Measurements from ENCODE around the gene POLR2H.

Gene POLR2H

DNA sequence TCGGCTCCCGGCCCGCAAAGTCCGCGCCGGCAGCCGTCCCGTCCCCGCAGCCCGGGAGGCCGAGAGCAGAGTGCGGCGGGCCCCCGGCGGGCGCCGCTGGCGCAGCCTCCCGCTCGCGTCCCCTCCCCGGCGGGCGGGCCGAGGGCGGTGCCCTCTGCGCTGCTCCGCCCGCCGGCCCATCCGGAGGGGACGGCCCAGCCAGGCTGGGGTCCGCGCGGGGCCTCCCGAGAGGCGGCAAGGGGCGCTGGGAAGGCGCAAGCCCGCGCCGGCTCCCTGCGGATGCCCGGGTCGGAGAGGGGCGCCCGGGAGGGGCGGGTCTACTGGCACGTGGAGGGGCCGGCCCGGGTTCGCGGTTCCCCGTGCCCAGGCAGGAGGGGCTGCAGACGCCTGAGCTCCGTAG is at the start of gene POLR2H, which contains the start of gene CLCN2:
Gene POLR2H, plus strand, starts transcription at position 179 of the 400 bp plus-strand sequence. CDS start 1,783 bp downstream, outside the sequence.
Gene CLCN2, minus strand, starts transcription at position 74 of the 400 bp plus-strand sequence. CDS start 126 bp downstream, outside the sequence.
- peak; percentile 29 for DNase-seq

DNA sequence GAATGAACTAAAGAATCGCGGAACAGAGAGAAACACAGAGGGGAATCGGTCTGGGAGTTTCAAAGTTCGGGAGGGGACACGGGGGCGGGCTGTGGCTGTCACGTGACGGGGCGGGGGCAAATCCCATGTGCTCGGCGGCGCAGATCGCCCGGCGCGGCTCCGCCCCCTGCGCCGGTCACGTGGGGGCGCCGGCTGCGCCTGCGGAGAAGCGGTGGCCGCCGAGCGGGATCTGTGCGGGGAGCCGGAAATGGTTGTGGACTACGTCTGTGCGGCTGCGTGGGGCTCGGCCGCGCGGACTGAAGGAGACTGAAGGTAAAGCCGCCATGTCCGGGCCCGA is 47.2 kb upstream of the POLR2H start, which contains the start of gene EIF4G1:
Gene EIF4G1, plus strand, starts transcription at position 244 of the 337 bp plus-strand sequence. CDS start 1,191 bp downstream, outside the sequence.
- DNase-seq: peak; percentile 89

GRCh38 chr3:184314700-184315542 is 46.6 kb upstream of the POLR2H start:
- peak; percentile 68 for DNase-seq

- no peak for DNase-seq
These were observed 46.0 kb upstream of the POLR2H start for GRCh38 chr3:184315543-184315867.

DNA sequence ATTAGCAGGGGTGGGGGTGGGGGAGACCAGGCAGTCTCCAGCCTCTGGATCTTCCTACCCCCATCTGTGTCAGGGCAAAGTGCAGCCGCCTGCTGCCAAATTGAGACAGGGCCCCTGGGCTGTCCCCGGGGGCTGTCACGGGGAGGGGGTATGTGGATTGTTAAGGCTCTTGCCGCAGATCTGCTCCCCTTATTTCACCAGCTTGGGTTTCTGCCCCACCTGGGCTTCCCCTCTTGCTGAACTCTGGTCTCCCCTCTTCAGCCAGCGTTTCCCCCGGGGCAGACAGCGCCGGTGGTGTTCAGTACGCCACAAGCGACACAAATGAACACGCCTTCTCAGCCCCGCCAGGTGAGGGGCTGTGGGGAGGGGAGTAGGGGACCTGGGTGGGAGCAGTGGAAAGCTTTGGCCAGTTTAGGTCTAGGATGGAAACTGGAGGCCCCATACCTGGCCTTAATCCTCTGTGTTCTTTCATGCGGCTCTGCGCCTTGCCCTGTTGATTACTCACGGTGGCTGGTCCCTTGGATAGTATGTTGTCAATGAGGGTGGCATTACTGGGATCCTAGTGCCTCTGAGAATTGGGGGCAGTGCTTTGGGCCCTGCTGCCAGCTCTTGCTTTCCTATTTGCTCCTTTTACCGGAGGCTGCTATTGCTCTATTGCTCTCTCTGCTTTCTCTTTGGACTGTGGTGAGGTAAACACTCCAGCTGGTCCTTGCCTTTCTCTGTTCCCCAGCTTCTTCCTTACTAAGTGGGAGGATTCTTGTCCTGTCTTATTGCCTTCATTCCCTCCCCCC is 45.4 kb upstream of the POLR2H start:
- no peak for DNase-seq

DNA sequence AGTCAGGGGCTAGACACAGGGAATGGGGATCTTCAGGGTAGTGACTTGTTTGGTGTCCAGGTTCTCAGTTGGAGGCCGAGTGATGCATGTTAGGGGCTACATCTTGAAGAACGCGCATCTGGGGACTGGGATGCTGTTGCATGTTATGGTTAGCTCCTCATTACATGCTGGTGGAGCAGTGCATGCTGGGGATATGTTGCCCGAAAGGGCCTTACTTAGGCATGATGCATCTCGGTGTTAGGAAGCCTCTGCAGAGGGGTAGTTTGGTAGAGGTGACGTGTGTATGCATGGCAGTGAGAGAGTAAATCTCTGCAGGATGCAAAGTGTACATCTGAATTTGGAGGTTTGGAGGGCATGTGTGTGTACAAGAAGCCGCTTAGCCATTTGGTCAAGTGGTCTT is 44.7 kb upstream of the POLR2H start:
- DNase-seq: no peak

- DNase-seq: no peak
These were observed 44.3 kb upstream of the POLR2H start for GRCh38 chr3:184317201-184317600.

DNA sequence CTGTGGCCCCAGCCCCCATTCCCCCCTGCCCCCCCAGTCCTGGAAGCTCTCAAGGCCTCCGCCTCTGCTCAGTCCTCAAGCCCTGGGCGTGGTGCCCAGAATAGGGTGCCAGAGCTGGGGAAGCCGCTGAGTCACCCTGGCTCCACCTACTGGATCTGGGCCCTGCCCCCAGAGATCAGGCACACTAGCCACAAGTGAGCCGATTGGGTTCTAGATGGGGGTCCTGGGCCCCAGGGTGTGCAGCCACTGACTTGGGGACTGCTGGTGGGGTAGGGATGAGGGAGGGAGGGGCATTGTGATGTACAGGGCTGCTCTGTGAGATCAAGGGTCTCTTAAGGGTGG is 41.4 kb upstream of the POLR2H start:
- no peak for DNase-seq

DNA sequence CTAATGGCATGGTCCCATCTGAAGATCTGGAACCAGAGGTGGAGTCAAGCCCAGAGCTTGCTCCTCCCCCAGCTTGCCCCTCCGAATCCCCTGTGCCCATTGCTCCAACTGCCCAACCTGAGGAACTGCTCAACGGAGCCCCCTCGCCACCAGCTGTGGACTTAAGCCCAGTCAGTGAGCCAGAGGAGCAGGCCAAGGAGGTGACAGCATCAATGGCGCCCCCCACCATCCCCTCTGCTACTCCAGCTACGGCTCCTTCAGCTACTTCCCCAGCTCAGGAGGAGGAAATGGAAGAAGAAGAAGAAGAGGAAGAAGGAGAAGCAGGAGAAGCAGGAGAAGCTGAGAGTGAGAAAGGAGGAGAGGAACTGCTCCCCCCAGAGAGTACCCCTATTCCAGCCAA is 39.8 kb upstream of the POLR2H start:
- DNase-seq: no peak

DNA sequence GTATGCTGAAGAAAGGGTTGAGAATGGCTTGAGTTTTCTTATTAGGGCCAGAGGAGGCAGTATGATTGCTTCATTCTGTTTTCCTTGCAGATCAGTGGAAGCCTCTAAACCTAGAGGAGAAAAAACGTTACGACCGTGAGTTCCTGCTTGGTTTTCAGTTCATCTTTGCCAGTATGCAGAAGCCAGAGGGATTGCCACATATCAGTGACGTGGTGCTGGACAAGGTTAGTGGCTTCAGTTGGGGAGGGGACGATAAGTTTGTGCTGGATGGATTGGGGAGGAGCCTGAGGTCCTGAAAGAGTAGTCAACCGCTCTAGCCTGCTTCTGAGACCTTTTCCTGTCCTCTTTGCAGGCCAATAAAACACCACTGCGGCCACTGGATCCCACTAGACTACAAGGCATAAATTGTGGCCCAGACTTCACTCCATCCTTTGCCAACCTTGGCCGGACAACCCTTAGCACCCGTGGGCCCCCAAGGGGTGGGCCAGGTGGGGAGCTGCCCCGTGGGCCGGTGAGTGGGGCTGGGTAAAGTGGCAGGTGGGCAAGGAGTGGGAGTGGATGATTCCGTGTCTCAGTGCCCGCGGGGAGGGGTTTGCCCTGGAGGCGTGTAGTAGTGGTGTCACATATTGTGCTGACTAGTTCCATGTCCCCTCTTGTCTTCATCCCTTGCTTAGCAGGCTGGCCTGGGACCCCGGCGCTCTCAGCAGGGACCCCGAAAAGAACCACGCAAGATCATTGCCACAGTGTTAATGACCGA is 38.6 kb upstream of the POLR2H start:
- no peak for DNase-seq

GRCh38 chr3:184323696-184324095 is 37.8 kb upstream of the POLR2H start:
- no peak for DNase-seq

DNA sequence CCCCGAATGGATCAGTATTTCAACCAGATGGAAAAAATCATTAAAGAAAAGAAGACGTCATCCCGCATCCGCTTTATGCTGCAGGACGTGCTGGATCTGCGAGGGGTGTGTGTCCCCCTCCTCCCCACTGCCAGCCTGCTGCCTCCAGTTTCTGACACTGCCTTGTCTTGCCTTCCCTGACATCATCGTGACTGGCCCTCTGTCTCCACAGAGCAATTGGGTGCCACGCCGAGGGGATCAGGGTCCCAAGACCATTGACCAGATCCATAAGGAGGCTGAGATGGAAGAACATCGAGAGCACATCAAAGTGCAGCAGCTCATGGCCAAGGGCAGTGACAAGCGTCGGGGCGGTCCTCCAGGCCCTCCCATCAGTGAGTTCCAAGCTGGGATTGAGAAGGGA is 36.2 kb upstream of the POLR2H start:
- DNase-seq: no peak

- DNase-seq: no peak
These were observed 35.7 kb upstream of the POLR2H start for GRCh38 chr3:184325715-184326369.

- no peak for DNase-seq
These were observed 34.3 kb upstream of the POLR2H start for GRCh38 chr3:184327171-184327570.

GRCh38 chr3:184328516-184328915 is 33.0 kb upstream of the POLR2H start:
- no peak for DNase-seq

DNA sequence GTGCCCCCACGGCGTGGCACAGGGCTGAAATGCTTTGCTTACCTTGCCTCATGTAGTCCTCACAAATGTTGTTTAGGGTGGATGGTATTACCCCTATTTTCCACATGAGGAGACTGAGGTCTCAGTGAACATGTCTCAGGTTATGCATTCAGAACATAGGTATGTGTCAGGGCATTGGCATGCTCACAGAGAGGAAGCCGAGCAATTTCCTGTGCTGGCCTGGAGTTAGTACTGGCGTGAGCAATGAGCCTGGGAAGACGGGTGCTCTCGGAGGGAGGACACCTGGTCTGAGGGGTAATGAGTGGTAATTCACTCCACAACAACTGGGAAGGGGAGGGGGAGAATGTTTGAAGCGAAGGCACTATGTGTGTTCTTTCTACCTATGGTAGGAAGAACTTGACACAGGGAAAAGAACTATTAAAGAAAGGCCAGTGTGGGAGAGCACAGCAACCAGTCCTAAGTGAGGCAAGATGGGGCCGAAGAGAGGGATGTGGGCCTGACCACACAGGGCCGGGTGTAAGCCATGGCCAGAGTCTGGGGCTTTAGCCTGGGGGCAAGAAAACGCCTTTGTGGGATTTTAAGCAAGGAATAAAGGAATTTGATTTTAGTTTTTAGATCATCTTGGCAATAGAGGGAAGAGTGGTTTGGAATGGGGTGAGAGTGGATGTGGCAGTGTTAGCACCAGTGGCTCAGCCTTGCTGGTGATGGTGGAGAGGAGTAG is 29.0 kb upstream of the POLR2H start:
- no peak for DNase-seq

DNA sequence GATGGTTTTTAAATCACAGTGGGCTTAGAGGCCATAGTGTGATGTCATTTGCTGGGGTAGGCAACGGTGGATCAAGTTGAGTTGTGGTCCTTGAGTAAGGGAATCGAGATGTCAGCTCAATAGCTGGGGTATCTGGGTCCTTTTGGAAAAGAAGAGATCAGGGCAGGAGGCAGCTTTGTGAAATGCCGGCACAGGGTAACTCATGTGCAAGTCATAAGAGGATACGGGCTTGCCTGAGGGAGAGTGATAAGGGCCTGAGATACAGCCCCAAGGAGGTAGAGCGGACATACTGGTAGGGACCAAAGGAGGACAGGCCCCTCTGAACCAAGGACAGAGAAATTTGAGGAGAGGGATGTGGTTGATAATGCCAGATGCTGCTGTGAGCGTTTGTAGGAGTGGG is 28.3 kb upstream of the POLR2H start:
- no peak for DNase-seq

- DNase-seq: no peak
These were observed 27.8 kb upstream of the POLR2H start for GRCh38 chr3:184333700-184334099.

DNA sequence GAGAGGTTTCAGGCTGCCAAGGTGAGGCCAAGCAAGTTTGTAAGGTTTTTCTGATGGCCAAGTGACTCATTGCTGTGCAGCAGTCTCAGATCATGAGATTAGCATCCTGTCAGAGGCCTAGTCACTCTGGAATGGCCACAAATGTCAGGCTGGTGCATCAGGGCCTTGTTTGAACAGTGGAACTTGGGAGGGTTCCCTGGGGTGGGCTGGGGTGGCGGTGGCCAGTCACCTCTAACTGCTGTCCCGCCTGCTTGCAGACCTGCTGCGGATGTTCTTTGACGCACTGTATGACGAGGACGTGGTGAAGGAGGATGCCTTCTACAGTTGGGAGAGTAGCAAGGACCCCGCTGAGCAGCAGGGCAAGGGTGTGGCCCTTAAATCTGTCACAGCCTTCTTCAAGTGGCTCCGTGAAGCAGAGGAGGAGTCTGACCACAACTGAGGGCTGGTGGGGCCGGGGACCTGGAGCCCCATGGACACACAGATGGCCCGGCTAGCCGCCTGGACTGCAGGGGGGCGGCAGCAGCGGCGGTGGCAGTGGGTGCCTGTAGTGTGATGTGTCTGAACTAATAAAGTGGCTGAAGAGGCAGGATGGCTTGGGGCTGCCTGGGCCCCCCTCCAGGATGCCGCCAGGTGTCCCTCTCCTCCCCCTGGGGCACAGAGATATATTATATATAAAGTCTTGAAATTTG is 26.9 kb upstream of the POLR2H start:
- peak; percentile 23 for DNase-seq

DNA sequence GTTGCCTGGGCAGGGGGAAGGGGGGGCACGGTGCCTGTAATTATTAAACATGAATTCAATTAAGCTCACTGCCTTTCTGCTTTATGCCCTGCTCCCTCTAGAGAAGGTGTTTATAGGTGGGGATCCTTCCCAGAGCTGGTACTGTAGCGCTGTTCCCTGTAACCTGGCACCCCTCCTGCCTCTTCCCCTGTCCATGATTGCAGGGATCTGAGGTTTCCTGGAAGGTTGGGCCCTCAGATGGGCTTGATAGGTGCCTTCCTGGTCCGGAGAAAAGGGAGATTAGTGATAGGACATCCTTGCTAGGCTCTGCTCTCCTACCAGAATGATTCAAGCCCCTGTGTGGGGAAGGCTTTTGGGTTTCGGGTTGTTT is 26.2 kb upstream of the POLR2H start:
- DNase-seq: no peak

DNA sequence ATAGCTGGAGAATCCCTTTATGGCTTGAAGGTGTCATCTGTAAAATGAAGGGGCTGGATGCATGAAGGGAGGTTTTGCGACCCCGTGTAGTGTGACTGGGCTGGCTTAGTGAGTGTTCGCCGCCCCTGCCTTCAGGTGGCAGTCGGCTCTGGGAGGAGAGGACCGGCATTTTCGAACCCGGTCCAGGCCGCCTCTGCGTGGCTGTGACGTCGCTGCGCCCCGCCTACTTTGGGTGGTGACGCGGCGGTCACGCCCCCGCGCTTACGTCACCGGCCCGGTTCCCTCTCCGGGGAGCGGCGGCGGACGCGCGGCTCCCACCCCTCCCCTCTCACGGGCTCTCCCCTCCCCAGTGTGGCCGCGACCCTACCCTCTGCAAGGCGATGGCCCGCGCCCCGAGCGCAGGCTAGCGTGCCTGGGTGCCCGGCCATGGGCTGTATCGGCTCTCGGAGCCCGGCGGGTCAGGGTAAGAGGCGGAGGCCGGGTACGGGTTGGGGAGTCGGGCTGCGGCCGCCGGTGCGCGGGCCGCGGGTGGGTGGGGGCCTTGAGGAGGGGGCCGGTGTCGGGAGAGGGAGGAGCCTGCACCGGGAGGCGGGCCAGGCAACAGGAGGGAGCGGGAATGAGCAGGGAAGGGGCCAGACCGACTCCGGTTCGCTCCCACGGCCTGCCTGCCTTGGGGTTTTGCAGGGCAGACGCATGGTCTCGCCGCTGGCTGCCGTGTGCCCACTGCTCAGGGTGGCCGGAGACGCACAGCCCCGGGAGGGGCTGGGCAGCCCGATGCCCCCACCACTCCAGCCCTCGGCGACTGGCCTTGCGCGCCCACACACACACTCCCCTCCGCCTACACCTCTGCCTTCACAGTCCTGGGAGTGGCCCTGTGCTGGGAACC is 25.6 kb upstream of the POLR2H start:
- DNase-seq: no peak
